ENCODE measurements around the gene CDA.

DNA sequence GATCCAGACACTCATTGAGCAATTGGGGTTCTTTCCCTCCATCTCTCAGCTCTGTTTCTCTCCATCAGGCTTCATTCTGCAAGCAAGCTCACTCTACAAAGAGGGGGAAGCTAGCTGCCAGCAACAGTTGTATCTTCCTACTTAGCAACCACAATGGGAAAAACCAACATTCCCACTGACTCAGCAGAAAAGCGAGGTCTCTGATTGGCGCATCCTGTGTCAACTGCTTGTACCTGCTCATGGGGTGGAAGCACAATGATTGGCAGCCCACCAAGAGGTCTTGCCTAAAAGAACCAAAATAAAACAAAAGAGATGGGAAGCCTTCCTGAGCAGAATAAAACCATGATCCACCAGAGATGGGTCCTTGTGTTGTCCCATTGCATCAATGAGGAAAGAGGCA lies 4.0 kb upstream of the CDA start:
- TF ChIP-seq POLR2A (IDR thresholded peaks at IDR 0.05; ENCODE audit: low read depth, low read length) (no peak), TAF1 (IDR thresholded peaks at IDR 0.05; ENCODE audit: low read depth, low read length) (no peak), POLR2AphosphoS5 (IDR thresholded peaks at IDR 0.05; ENCODE audit: low read depth, low read length) (no peak)

Measured in GM12891 (cell line).